Gastrocnemius medialis (tissue), 4 donors: ENCODE measurements around the gene TIPRL.

ENCODE experiments used
- POLR2A ChIP-seq, 2 donors: fragments of 450-650 bp; IDR thresholded peaks; one replicate each; pipeline ENCODE4 v1.6.1; 2017; ENCODE audit warnings: antibody characterized with exemption in 2 of 2, mild to moderate bottlenecking in 2 of 2, moderate library complexity in 2 of 2
- TF ChIP-seq, protein P1 (sequence below), 5 experiments: fragments of 450-650 bp in 3 of 5; fragments of 200-600 bp in 2 of 5; sonication (generic) in 2 of 5; IDR thresholded peaks in 4 of 5; conservative IDR thresholded peaks in 1 of 5; 1 replicate in 4 of 5; 2 replicates in 1 of 5; pipeline ENCODE4 v1.5.1; 2016 to 2019; ENCODE audit warnings: antibody characterized with exemption in 5 of 5, mild to moderate bottlenecking in 3 of 5, moderate library complexity in 3 of 5

DNA sequence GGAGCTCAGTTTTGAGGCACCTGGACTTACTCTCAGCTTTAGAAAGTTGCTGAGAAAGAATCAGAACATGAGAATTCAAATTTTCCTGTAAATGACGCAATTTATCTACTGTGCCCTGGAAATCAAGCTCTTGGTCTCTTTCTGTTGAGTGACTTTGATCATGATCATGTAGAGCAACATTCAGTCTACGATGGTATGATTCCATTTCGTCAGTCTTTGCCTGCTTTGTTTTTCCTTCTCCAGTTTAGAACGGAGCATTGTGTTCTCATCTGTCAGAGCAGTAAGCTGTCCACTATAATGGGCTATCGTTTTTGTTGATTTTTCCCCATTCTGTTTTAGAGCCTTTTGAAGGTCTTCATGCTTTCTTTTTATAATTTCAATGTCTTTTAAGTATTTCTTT lies 67.7 kb downstream of the TIPRL start:
- TF ChIP-seq POLR2A (IDR thresholded peaks at IDR 0.05) = no peak
- TF ChIP-seq, protein P1, sequence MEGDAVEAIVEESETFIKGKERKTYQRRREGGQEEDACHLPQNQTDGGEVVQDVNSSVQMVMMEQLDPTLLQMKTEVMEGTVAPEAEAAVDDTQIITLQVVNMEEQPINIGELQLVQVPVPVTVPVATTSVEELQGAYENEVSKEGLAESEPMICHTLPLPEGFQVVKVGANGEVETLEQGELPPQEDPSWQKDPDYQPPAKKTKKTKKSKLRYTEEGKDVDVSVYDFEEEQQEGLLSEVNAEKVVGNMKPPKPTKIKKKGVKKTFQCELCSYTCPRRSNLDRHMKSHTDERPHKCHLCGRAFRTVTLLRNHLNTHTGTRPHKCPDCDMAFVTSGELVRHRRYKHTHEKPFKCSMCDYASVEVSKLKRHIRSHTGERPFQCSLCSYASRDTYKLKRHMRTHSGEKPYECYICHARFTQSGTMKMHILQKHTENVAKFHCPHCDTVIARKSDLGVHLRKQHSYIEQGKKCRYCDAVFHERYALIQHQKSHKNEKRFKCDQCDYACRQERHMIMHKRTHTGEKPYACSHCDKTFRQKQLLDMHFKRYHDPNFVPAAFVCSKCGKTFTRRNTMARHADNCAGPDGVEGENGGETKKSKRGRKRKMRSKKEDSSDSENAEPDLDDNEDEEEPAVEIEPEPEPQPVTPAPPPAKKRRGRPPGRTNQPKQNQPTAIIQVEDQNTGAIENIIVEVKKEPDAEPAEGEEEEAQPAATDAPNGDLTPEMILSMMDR (IDR thresholded peaks at IDR 0.05 in 4 of 5, conservative IDR thresholded peaks at IDR 0.05 in 1 of 5) = no peak
